GM18517 (cell line): ENCODE results near the gene MINDY4B.

Experiments used
- ATAC-seq: cut with Tn5 transposase; IDR thresholded peaks from one replicate; pipeline ENCODE4 v1.9.1; 2021; ENCODE audit warnings: mild to moderate bottlenecking, moderate library complexity; ENCODE audit not compliant: unreplicated experiment

Gene MINDY4B

GRCh38 chr3:150905339-150905738, at the start of gene MINDY4B:
TSS of gene MINDY4B (minus strand) at chr3:150905439. CDS start at chr3:150905439, 0 bp downstream.
- ATAC-seq = no peak

DNA sequence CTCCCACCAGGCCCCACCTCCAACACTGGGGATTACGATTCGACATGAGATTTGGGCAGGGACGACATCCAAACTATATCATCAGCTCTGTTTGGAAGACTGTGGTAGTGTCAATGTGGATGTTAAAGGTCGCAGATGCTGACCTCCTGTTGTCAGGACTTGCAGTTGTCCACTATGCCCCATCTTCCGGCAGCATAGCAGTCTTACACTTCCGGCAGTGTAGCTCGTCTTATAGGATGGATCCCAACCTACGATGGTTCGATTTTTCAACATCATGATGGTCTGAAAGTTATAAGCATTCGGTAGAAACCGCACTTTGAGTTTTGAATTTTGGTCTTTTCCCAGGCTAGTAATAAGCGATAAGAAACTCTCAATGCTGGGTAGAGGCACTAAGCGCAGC, 46.7 kb upstream of the MINDY4B start:
- no peak for ATAC-seq

GRCh38 chr3:150945226-150946032, 40.2 kb upstream of the MINDY4B start:
- ATAC-seq = no peak

DNA sequence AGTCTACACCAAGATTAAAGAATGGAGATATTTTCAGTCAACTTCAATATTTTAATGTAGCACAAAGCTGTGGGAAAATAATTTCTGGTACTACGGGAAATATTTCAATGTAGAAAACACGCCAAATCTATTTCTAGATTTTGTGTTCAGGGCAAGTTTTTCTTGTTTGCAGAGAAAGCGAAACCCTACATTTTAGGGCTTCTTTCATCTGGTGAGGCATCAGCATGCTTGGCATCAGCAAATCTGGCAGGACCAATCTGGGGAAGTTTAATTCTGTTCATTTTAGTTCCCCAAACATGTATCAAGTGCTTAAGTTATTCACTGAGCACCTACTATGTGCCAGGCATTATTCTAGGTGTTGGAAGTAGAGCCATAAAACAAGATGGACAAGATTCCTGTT, 37.0 kb upstream of the MINDY4B start:
- no peak for ATAC-seq

- no peak for ATAC-seq
Measured at GRCh38 chr3:150936693-150937092, 31.5 kb upstream of the MINDY4B start.

DNA sequence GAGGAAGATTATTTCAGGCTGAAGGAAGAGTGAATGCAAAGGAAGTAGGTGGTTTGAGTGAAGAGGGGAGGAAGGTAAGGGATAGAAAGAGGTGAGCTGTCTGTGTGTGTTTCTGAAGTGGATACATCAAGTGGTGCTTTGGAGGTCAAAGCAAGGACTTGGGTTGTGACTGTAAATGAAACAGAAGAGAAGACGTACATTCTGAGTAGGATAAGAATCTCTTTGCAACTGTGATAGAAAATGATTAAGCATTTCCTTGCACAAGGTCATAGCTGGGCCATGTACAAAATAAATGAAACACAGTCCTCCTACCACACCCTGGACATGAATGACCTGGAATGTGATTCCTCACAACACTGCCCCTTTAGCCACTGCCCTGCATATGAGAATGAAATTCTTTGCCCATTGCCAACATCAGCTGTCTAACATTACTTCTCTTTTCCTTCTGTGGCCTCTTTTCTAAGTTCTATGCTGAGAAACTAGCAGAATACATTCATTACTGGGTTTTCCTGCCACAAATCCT, 28.3 kb upstream of the MINDY4B start:
- ATAC-seq = no peak

DNA sequence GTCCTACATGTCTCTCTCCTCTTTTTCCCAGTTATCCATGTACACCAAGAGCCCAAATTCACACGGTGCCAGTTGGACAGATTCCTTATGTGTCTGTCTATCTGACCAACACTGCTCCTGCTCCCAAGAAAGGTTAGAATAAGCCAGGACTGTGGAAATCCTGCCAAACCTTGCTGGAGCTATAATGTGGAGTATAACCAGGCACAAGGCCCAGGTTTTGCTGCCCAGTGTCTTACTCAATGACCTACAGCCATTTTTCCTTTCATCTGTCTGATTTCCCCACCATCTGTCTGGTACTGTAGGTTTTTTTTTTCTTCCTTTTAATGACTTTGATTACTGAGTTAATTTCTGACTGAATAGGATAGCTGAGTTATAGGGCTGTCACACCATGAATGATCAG, 26.5 kb upstream of the MINDY4B start:
- ATAC-seq = no peak

- ATAC-seq = no peak
Measured at GRCh38 chr3:150930839-150931238, 25.6 kb upstream of the MINDY4B start.

- ATAC-seq = no peak
Measured at GRCh38 chr3:150928234-150928633, 23.0 kb upstream of the MINDY4B start.

- ATAC-seq = no peak
Measured at GRCh38 chr3:150926328-150926727, 21.1 kb upstream of the MINDY4B start.

GRCh38 chr3:150925751-150926201, 20.5 kb upstream of the MINDY4B start:
- no peak for ATAC-seq

- no peak for ATAC-seq
Measured at GRCh38 chr3:150922611-150923010, 17.4 kb upstream of the MINDY4B start.

- no peak for ATAC-seq
Measured at GRCh38 chr3:150921209-150921608, 16.0 kb upstream of the MINDY4B start.

- no peak for ATAC-seq
Measured at GRCh38 chr3:150920236-150920635, 15.0 kb upstream of the MINDY4B start.

DNA sequence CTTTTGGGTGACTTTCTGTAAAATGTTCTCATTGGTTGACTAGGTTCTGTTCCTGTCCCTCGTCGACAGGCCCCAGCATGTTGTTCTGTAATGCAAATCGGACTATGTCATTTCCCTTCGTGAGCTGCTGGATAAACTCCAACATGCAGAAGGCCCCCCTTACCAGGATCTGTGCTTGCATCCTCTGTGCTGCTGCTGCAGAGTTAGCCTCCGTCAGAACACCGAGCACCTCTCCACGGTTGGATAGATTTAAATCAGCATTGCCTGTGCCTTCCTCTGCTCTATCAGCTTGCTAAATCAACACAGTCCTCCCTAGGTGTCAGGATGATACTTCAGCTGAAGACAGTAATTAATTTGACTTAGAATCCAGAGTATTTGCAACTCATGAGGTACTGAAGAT, 12.7 kb upstream of the MINDY4B start:
- ATAC-seq = no peak

- no peak for ATAC-seq
Measured at GRCh38 chr3:150913133-150913922, 8.1 kb upstream of the MINDY4B start.

GRCh38 chr3:150912501-150912900, 7.3 kb upstream of the MINDY4B start:
- ATAC-seq = no peak

DNA sequence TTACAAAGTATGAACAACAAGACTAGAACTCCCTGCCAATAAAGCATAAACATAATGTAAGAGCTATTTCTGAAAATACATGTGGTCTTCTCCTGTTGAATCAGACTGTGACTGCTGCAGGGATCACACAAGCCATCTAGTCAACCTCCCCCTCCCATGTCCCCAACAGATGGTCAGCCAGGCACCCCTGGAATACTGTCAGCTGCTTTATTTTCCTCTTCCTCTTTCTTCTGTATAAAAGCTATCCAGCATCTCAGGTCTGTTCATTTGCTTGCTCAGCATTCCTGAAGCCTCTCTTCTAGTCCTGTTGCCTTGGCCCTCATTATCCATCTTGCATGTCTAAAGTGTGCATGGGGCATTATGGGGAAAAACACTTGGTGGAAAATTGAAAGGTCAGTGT, 6.5 kb upstream of the MINDY4B start:
- ATAC-seq = no peak

- ATAC-seq = no peak
Measured at GRCh38 chr3:150906461-150906860, 1.2 kb upstream of the MINDY4B start.

GRCh38 chr3:150905746-150906145, 507 bp upstream of the MINDY4B start:
- ATAC-seq = no peak

GRCh38 chr3:150902988-150903387, 2.3 kb downstream of the MINDY4B start:
- no peak for ATAC-seq

DNA sequence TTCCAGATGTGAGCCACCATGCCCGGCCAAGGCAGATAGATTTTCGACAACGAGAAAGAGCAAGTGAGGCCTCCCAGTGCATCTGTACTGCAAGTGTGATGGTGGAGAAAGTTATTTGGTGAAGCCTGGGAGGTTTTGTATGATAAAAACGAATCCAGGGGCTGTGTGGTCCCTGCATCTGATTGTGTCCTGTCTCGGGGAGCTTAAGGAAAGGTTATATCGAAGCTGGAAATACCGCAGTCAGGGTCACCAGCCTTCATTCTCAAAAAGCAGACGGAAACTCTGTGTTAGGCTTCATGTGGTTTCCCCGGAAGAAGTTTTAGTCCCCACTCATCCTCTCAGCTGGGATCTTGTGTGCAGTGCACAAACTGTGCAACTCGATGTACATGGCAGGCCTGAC, 3.4 kb downstream of the MINDY4B start:
- no peak for ATAC-seq
